ENCODE results near the gene HK2.

The HK2 gene

GRCh38 chr2:74860079-74860478, 26.2 kb downstream of the HK2 start:
- DNase-seq: no peak

- DNase-seq: no peak
Observed at GRCh38 chr2:74860521-74860920, 26.6 kb downstream of the HK2 start.

GRCh38 chr2:74861531-74861930, 27.6 kb downstream of the HK2 start:
- DNase-seq: no peak

- DNase-seq: peak; percentile 43
Observed at GRCh38 chr2:74862020-74862964, 28.4 kb downstream of the HK2 start.

- no peak for DNase-seq
Observed at GRCh38 chr2:74863802-74864248, 29.9 kb downstream of the HK2 start.

GRCh38 chr2:74864728-74865722, 31.1 kb downstream of the HK2 start:
- DNase-seq: no peak

- no peak for DNase-seq
Observed at GRCh38 chr2:74865770-74866674, 32.1 kb downstream of the HK2 start.

GRCh38 chr2:74867841-74868658, 34.1 kb downstream of the HK2 start:
- DNase-seq: no peak

- DNase-seq: no peak
Observed at GRCh38 chr2:74869517-74869916, 35.6 kb downstream of the HK2 start.

GRCh38 chr2:74870951-74871350, 37.0 kb downstream of the HK2 start:
- no peak for DNase-seq

GRCh38 chr2:74871414-74871813, 37.5 kb downstream of the HK2 start:
- no peak for DNase-seq

- DNase-seq: no peak
Observed at GRCh38 chr2:74872389-74872836, 38.5 kb downstream of the HK2 start.

- DNase-seq: no peak
Observed at GRCh38 chr2:74873012-74873665, 39.2 kb downstream of the HK2 start.

- DNase-seq: no peak
Observed at GRCh38 chr2:74873678-74874640, 40.0 kb downstream of the HK2 start.

GRCh38 chr2:74876081-74876886, 42.4 kb downstream of the HK2 start:
- DNase-seq: peak; percentile 49

GRCh38 chr2:74877376-74877775, 43.4 kb downstream of the HK2 start:
- DNase-seq: no peak

GRCh38 chr2:74877781-74878433, 44.0 kb downstream of the HK2 start:
- DNase-seq: no peak

- no peak for DNase-seq
Observed at GRCh38 chr2:74878551-74878950, 44.6 kb downstream of the HK2 start.
